Psoas muscle (tissue), 8 donors: ENCODE measurements around the gene PRSS22. TPM values are rescaled to one million over a fixed set of nuclear protein-coding genes. Genes with fewer than 3 reads are reported as not detected.

Experiments
- ATAC-seq, 4 donors: fragments of 200-7000 bp; cut with Tn5 transposase; one replicate each; pipeline ENCODE4 v1.9.1; 2020; ENCODE audit warnings: moderate library complexity in 3 of 4, mild to moderate bottlenecking in 2 of 4
- DNase-seq, 2 donors: peaks; one replicate each; pipeline ENCODE4 v3.0.0-alpha.2; 2020
- H3K27ac ChIP-seq: fragments of 200-600 bp; one replicate; pipeline ENCODE4 v1.8.0; 2022
- H3K27me3 ChIP-seq, 3 donors: fragments of 200-600 bp in 1 of 3; one replicate each; pipeline versions ENCODE4 v1.6.1 to v1.8.0; 2013 to 2022; ENCODE audit warnings: low read length in 2 of 3, mild to moderate bottlenecking in 2 of 3, moderate library complexity in 1 of 3; ENCODE audit not compliant: insufficient read depth in 3 of 3
- H3K36me3 ChIP-seq, 2 donors: fragments of 200-600 bp in 1 of 2; one replicate each; pipeline versions ENCODE4 v1.6.1 to v1.8.0; 2013 to 2022; ENCODE audit warnings: low read depth in 1 of 2, mild to moderate bottlenecking in 1 of 2, moderate library complexity in 1 of 2; ENCODE audit not compliant: insufficient read depth in 1 of 2
- H3K4me1 ChIP-seq: fragments of 200-600 bp; one replicate; pipeline ENCODE4 v1.8.0; 2022
- H3K4me3 ChIP-seq: fragments of 200-600 bp; one replicate; pipeline ENCODE4 v1.8.0; 2022; ENCODE audit warnings: mild to moderate bottlenecking
- H3K9me3 ChIP-seq: fragments of 200-600 bp; one replicate; pipeline ENCODE4 v1.8.0; 2022
- CTCF ChIP-seq: fragments of 200-600 bp; IDR thresholded peaks from one replicate; pipeline ENCODE4 v1.8.0; 2022; ENCODE audit warnings: antibody characterized with exemption
- WGBS, 3 donors: extraction: QIAGEN DNeasy Blood & Tissue Kit; methylation state at CpG; one replicate each; pipeline versions ENCODE4 v1.1.6 to v1.1.7; 2013; 5-methylcytosine and 5-hydroxymethylcytosine counted together
- intact Hi-C, 2 donors: fragments of 100-400 bp; cut with DNase I; formaldehyde crosslinking; loops; one replicate each; pipeline versions ENCODE4 v1.11.0 to v1.14.2; 2022
- polyA plus RNA-seq, 3 donors: library from polyadenylated mRNA; stranded (reverse); fragments of 200-250 nt; gene quantifications; one replicate each; pipeline ENCODE4 v1.2.3, GENCODE V29; 2013
- total RNA-seq, 4 donors: library from RNA; stranded (reverse); fragmentation: NEBNext Ultra II Directional in 2 of 4; extraction: Animal tissue kit (Norgen Biotek cat#: 25700) in 2 of 4; gene quantifications; one replicate each; pipeline versions ENCODE4 v1.2.1 to v1.2.4, GENCODE V29; 2021 to 2023
- donor health status: healthy with polysubstance abuse.
- donor health status: DM: no; HTN: no; CAD: no; lungs with moderate emphysema.
- donor health status: Bipolar disorder and iron deficiency.
- donor health status: healthy.
- donor health status: DM: yes; HTN: yes; CAD: no.
- donor health status: DM: no; HTN: no; CAD: no.
- donor health status: DM: no; HTN: no; CAD: no.
- donor health status: DM: yes; HTN: yes; CAD: no.

Gene PRSS22
- total and polyA plus RNA-seq, 7 donors = 0.07 to 0.20 (median 0.13) TPM; not detected in 4

GRCh38 chr16:2874032-2874911, 16.3 kb upstream of the PRSS22 start:
- ATAC-seq (peak in 3 of 4 donors; percentile 6 to 32 (median 27)), DNase-seq (peak in 1 of 2 donors; percentile 39)
- TF ChIP-seq CTCF = no peak
- peak overlapping the region; percentile 22 for H3K4me3 ChIP-seq
- H3K36me3 ChIP-seq = no peaks in the 10 kb centered on the region
- peak overlapping the region; percentile 55 for H3K27ac ChIP-seq
- 36 to 46% (median 37%) methylated on average over 21 of the region's 21 CpGs for WGBS, 3 donors
- no peaks in the 10 kb centered on the region for H3K27me3 ChIP-seq
- peaks cover 24% of the 10 kb centered on the region for H3K4me1 ChIP-seq
- H3K9me3 ChIP-seq = no peaks in the 10 kb centered on the region
- intact Hi-C loops = loop anchor here in 1 of 2 donors (2.0 kb wide), 1 partner anchor 45 kb away; no protein-coding TSS in a partner anchor

- peak in 1 of 2 donors; percentile 29 for DNase-seq
- ATAC-seq = no peak
- H3K4me3 ChIP-seq = no peak overlapping the region
- H3K27ac ChIP-seq = no peak overlapping the region
- intact Hi-C loops = no loop called here
- no peaks in the 10 kb centered on the region for H3K27me3 ChIP-seq
- H3K9me3 ChIP-seq = no peaks in the 10 kb centered on the region
- 73 to 75% (median 75%) methylated on average over 6 of the region's 6 CpGs for WGBS, 3 donors
- no peaks in the 10 kb centered on the region for H3K36me3 ChIP-seq
- peaks cover 24% of the 10 kb centered on the region for H3K4me1 ChIP-seq
- no peak for TF ChIP-seq CTCF
These were observed 14.0 kb upstream of the PRSS22 start for GRCh38 chr16:2871926-2872325.

GRCh38 chr16:2867987-2868789, 10.2 kb upstream of the PRSS22 start:
- peak overlapping the region; percentile 84 for H3K4me3 ChIP-seq
- WGBS, 3 donors = 0% methylated on average over 45 of the region's 45 CpGs
- H3K27ac ChIP-seq = peak overlapping the region; percentile 95
- peak; percentile 96 to 97 for DNase-seq
- peak; percentile 97 to 98 (median 98) for ATAC-seq
- H3K36me3 ChIP-seq = no peaks in the 10 kb centered on the region
- peak; percentile 98 for TF ChIP-seq CTCF
- no peaks in the 10 kb centered on the region for H3K27me3 ChIP-seq
- H3K4me1 ChIP-seq = peaks cover 6% of the 10 kb centered on the region
- no peaks in the 10 kb centered on the region for H3K9me3 ChIP-seq
- intact Hi-C loops = loop anchor here in 1 of 2 donors (10.0 kb wide), 2 partner anchors 143 to 193 kb away; partner anchors contain the start of gene PRSS27

- no peak for DNase-seq
- 33 to 50% (median 39%) methylated on average over 8 of the region's 8 CpGs for WGBS, 3 donors
- H3K27me3 ChIP-seq = no peaks in the 10 kb centered on the region
These were observed 9.7 kb upstream of the PRSS22 start for GRCh38 chr16:2867661-2867986.

More at GRCh38 chr16:2867661-2867986, 9.7 kb upstream of the PRSS22 start:
- no peaks in the 10 kb centered on the region for H3K36me3 ChIP-seq
- H3K4me1 ChIP-seq = peaks cover under 1% of the 10 kb centered on the region
- no peak for TF ChIP-seq CTCF
- intact Hi-C loops = loop anchor here in 1 of 2 donors (10.0 kb wide), 2 partner anchors 143 to 193 kb away; partner anchors contain the start of gene PRSS27
- H3K27ac ChIP-seq = peak overlapping the region; percentile 95
- no peak for ATAC-seq
- peak overlapping the region; percentile 84 for H3K4me3 ChIP-seq
- no peaks in the 10 kb centered on the region for H3K9me3 ChIP-seq
